Measurements from ENCODE around the gene ABHD8.
A peak's percentile ranks its signal among the peaks of the same experiment; 100 is the strongest.

Gene ABHD8

DNA sequence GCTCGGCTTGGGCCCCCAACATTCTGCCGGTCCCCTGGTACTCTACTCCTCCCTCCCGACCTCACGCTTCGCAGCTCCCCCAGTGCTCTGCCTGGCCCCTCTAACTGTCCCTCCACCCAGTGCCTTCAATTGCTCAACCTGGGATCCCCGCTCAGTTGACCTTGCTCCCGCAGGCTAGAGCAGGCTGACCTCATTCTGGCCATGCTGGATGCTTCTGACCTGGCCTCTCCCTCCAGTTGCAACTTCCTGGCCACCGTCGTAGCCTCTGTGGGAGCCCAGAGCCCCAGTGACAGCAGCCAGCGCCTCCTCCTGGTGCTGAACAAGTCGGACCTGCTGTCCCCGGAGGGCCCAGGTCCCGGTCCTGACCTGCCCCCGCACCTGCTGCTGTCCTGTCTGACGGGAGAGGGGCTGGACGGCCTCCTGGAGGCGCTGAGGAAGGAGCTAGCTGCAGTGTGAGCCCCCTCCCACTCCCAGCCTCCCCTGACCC lies 37.7 kb upstream of the ABHD8 start:
- TF ChIP-seq Cebpa-rat (IDR thresholded peaks at IDR 0.05): no peak
- no peak overlapping the region for H3K9ac ChIP-seq
- H3K9me3 ChIP-seq: no peaks in the 10 kb centered on the region
- no peak overlapping the region for H3K27ac ChIP-seq
- H3K36me3 ChIP-seq: peaks cover 45% of the 10 kb centered on the region
- H3K4me1 ChIP-seq: peaks cover 28% of the 10 kb centered on the region
- H3K4me3 ChIP-seq: no peak overlapping the region
- H3K27me3 ChIP-seq: no peaks in the 10 kb centered on the region
- H3K4me2 ChIP-seq: no peak overlapping the region
- H4K20me1 ChIP-seq: no peaks in the 10 kb centered on the region

DNA sequence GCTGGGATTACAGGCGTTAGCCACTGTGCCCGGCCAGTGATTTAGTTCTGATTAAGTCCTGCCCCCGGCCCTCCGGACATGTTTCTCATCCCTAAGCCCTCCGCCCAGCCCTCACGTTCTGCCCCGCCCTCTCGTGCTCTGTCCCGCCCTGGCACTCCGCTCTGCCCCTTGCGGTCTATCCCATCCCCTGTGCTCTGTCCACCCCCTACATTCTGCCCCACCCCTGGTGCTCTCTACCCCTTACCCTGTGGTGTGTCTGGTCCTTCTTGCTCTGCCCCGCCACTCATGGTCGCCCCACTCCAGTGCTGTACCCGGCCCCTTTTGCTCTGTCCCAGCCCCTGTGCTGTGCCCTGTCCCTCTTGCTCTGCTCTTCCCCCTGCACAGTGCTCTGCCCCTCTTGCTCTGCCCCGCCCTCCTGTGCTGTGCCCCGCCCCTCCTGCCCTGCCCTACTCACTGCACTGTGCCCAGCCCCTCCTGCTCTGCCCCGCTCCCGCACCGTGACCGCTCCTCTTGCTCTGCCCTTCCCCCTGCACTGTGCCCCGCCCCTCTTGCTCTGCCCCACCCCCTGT lies 37.2 kb upstream of the ABHD8 start:
- H3K9me3 ChIP-seq: no peaks in the 10 kb centered on the region
- no peak for TF ChIP-seq Cebpa-rat (IDR thresholded peaks at IDR 0.05)
- H3K36me3 ChIP-seq: peaks cover 45% of the 10 kb centered on the region
- no peak overlapping the region for H3K9ac ChIP-seq
- H4K20me1 ChIP-seq: no peaks in the 10 kb centered on the region
- H3K27me3 ChIP-seq: no peaks in the 10 kb centered on the region
- peaks cover 32% of the 10 kb centered on the region for H3K4me1 ChIP-seq
- no peak overlapping the region for H3K27ac ChIP-seq
- no peak overlapping the region for H3K4me3 ChIP-seq
- no peak overlapping the region for H3K4me2 ChIP-seq

DNA sequence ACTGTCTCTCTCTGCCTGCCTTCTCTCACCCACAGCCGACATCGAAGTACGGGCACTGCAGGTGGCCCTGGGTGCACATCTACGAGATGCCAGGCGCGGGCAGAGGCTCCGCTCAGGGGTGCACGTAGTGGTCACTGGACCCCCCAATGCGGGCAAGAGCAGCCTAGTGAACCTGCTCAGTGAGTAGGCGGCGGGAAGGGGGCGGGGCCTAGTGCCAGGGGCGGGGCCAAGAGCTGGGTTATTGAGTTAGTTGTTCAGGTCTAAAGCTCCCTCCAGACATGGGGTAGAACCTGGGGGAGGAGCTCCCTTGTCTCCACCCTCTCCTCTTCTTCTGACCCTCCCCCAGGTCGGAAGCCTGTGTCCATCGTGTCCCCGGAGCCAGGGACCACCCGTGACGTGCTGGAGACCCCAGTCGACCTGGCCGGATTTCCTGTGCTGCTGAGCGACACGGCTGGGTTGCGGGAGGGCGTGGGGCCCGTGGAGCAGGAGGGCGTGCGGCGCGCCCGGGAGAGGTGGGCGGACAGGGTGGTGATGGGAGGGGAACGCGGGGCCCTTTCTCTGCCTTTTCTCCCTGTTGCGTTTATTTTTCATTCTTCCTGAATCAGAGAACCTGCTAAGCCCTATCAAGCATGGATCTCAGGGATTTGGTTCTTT lies 36.0 kb upstream of the ABHD8 start:
- Histone ChIP-seq H3K9ac (no peak overlapping the region), H3K27me3 (no peaks in the 10 kb centered on the region), H3K9me3 (no peaks in the 10 kb centered on the region), H4K20me1 (no peaks in the 10 kb centered on the region), H3K27ac (no peak overlapping the region), H3K4me2 (peak overlapping the region; percentile 99; the same call in 1 of the 2 replicates), H3K4me1 (peaks cover 28% of the 10 kb centered on the region), H3K36me3 (peaks cover 43% of the 10 kb centered on the region), H3K4me3 (no peak overlapping the region; the same call in 1 of the 2 replicates)
- TF ChIP-seq Cebpa-rat (IDR thresholded peaks at IDR 0.05): no peak

DNA sequence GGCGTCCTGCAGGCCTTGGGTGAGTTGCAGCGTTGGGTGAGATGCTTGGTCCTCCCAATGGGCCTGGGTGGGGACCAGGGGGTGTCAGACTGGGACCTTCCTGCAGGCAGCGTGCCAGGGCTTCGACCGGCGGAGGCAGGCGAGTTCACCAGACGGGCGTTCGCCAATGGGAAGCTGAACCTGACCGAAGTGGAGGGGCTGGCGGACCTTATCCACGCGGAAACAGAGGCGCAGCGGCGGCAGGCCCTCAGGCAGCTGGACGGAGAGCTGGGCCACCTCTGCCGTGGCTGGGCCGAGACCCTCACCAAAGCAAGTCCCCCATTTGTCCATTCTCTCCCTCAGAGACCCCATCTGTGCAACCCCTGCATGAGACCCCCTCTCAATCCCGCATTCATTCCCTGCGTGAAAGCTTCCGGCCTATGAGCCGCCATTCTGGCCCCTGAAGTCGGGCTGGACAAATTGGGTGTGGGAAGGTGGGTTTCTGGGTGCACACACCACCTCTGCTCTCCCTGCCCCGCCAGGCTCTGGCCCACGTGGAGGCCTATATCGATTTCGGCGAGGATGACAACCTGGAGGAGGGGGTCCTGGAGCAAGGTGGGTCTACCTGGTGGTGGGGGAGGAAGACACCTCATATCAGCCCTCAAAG lies 35.3 kb upstream of the ABHD8 start:
- Histone ChIP-seq H3K9ac (peak overlapping the region; percentile 87), H3K4me2 (peak overlapping the region; percentile 99), H4K20me1 (no peaks in the 10 kb centered on the region), H3K4me3 (peak overlapping the region; percentile 75), H3K27ac (peak overlapping the region; percentile 84), H3K9me3 (no peaks in the 10 kb centered on the region), H3K27me3 (no peaks in the 10 kb centered on the region), H3K36me3 (peaks cover 36% of the 10 kb centered on the region), H3K4me1 (peaks cover 34% of the 10 kb centered on the region)
- no peak for TF ChIP-seq Cebpa-rat (IDR thresholded peaks at IDR 0.05)

DNA sequence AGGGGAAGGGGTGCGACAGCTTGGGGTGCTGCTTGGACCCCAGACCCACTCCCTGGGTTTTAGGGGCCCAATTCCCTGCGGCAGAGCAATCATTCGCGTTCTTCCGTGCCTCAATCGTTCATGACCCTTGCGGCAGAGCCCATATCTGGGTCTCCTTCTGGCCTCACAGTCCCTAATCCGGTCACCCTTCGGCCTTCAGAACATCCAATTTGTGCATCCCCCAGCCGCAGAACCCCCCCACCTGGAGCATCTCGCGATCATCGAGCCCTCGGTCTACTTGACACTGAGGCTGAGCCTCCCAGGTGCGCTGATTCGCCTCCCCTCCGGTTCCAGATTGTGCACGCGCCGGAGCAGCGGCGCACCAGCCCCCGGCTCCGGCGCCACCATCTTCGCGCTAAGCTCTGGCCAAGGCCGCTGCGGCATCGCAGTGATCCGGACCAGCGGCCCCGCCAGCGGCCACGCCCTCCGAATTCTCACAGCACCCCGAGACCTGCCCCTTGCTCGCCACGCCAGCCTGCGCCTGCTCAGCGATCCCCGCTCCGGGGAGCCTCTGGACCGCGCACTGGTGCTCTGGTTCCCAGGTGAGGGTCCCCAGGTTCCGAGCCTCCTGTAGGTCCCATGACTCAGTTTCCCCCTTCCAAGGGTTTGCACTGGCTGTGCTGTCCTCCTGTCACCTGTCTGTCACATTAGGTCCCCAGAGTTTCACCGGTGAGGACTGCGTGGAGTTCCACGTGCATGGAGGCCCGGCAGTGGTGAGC lies 34.6 kb upstream of the ABHD8 start:
- peaks cover 38% of the 10 kb centered on the region for H3K4me1 ChIP-seq
- no peak for TF ChIP-seq Cebpa-rat (IDR thresholded peaks at IDR 0.05)
- H3K4me3 ChIP-seq: peak overlapping the region; percentile 75
- H3K36me3 ChIP-seq: peaks cover 33% of the 10 kb centered on the region
- peaks cover 1% of the 10 kb centered on the region; the same call in 1 of the 2 replicates for H3K9me3 ChIP-seq
- no peaks in the 10 kb centered on the region for H3K27me3 ChIP-seq
- H3K9ac ChIP-seq: peak overlapping the region; percentile 87
- H4K20me1 ChIP-seq: no peaks in the 10 kb centered on the region
- H3K4me2 ChIP-seq: peak overlapping the region; percentile 99
- peak overlapping the region; percentile 84 for H3K27ac ChIP-seq

DNA sequence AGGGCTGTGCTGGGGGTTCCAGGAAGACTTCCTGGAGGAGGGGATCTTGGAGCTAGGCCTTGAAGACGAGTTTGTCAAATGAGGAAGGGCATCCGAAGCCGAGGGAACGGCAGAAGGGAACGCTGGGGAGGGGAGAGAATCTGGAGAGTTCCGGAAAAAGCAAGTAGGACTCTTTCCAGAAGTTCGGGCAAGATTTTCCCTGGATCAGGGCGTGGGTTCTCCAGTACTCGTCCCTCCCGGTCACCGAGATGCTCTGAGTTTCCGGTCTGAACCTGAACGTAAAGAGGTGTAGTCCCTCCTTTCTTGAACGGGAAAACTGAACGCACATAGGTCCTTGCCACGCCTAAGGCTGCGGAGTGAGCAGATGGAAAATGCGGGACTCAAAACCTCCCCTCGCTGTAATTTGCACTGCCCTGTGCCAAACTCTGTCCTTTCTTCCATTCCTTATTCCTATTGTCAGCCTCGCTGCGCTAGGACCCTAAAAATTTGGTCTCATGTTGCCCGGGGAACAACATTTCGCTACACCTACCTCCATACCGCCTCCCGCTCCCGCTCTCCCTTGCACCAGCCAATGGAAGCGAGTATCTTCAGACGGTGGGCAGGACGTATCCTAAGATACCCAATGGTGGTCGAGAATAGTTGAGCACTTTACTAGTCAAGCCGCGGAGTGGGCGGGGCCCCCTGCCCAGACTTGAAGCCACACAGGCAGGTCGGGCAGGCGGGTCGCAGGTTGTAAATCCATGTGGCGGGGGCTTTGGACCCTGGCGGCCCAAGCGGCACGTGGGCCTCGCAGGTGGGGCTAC lies 33.8 kb upstream of the ABHD8 start, which contains the start of gene GTPBP3:
Gene GTPBP3, plus strand, starts transcription at position 682 of the 803 bp plus-strand sequence. Its CDS starts 59 bp downstream, at position 741.
- H3K4me3 ChIP-seq: peak within 1 kb of the TSS; percentile 75
- peak within 1 kb of the TSS; percentile 99 for H3K4me2 ChIP-seq
- H4K20me1 ChIP-seq: no peaks in the 10 kb centered on the region
- H3K36me3 ChIP-seq: peaks cover 29% of the 10 kb centered on the region
- TF ChIP-seq Cebpa-rat (IDR thresholded peaks at IDR 0.05): no peak
- H3K27me3 ChIP-seq: no peaks in the 10 kb centered on the region
- H3K4me1 ChIP-seq: peaks cover 40% of the 10 kb centered on the region
- peak within 1 kb of the TSS; percentile 84 for H3K27ac ChIP-seq
- H3K9ac ChIP-seq: peak within 1 kb of the TSS; percentile 87
- H3K9me3 ChIP-seq: peaks cover 4% of the 10 kb centered on the region; the same call in 1 of the 2 replicates

DNA sequence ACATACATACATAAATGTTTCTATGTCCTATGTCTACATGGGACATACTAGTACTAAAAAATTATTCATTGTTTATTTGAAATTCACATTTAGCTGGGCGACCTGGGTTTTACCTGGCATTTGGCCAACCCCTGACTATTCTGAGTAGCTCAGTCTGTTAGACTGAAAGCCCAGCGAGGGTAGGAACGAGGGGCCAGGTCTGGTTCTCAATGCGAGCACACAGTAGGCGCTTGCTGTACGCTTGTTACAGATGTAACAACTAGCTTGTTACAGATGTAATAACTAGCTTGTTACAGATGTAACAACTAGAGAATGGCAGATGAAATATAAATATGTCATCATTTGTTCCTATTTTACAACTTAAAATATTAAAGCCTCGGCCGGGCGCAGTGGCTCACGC lies 32.4 kb upstream of the ABHD8 start:
- H3K4me1 ChIP-seq: peaks cover 46% of the 10 kb centered on the region
- H3K4me2 ChIP-seq: peak overlapping the region; percentile 94

DNA sequence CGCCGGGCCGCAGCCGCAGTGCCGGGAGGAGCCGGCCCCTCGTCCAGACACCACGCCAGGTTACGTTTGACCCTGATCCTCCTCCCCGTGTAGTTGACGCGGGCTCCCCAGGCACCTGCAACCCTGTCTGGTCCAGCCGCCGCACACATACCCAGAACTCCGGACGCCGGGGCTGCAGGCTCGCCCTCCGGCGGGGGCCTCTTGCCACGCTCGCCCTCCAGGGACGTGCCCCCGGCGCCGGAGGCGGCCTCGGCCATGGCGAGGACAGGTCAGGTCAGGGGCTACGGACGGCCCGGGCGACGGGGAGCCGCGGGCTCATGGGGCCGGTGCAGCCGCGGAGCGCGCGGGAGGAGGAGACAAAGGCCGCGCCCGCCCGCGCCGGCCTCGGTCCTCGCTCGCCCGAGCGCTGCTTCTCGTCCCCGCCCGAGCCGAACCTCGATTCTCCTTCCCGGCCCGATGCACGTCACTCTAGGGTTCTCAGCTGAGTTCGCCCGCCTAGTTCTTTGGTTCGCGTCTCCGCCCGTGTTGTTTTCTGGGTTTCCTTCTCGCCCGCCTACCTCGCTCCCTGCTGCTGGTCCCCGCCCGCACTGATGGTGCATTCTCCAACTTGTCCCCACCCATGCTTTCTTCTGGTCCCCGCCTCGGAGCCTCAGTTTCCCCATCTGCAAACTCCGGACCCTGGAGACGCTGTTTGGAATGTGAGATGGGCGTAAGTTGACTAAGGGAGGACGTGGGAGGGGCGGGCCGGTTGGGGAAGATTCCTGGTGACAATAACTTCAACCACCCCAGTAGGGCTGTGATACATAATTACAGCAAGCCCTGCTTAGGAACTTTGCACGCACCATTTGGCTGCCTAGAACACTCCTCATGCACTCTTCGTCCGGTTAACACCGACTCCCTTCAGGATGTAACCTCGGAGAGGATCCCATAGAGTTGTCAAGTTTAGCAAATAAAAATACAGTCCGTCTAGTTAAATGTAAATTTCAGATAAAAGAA lies 31.5 kb upstream of the ABHD8 start, which contains the start of gene ANO8:
Gene ANO8, minus strand, starts transcription at position 442 of the 996 bp plus-strand sequence. Its CDS starts 185 bp downstream, at position 257.
- H3K4me2 ChIP-seq: peak within 1 kb of the TSS; percentile 94
- TF ChIP-seq Cebpa-rat (IDR thresholded peaks at IDR 0.05): no peak
- H3K4me1 ChIP-seq: peaks cover 55% of the 10 kb centered on the region
- H3K27ac ChIP-seq: peak within 1 kb of the TSS; percentile 86
- peak within 1 kb of the TSS; percentile 91 for H3K4me3 ChIP-seq
- H4K20me1 ChIP-seq: peaks cover 8% of the 10 kb centered on the region; the same call in 1 of the 2 replicates
- peaks cover 4% of the 10 kb centered on the region; the same call in 1 of the 2 replicates for H3K9me3 ChIP-seq
- H3K9ac ChIP-seq: peak within 1 kb of the TSS; percentile 87
- peaks cover 29% of the 10 kb centered on the region for H3K36me3 ChIP-seq
- H3K27me3 ChIP-seq: peaks cover 12% of the 10 kb centered on the region; the same call in 1 of the 2 replicates

More for the DNA sequence above, 32.4 kb upstream of the ABHD8 start:
- peaks cover 4% of the 10 kb centered on the region; the same call in 1 of the 2 replicates for H3K9me3 ChIP-seq
- no peak overlapping the region for H3K9ac ChIP-seq
- H4K20me1 ChIP-seq: no peaks in the 10 kb centered on the region
- peaks cover 25% of the 10 kb centered on the region for H3K36me3 ChIP-seq
- no peak overlapping the region for H3K27ac ChIP-seq
- H3K4me3 ChIP-seq: no peak overlapping the region
- H3K27me3 ChIP-seq: peaks cover 4% of the 10 kb centered on the region; the same call in 1 of the 2 replicates
- no peak for TF ChIP-seq Cebpa-rat (IDR thresholded peaks at IDR 0.05)
